ENCODE measurements around the gene ZNF57. TPM values are rescaled to one million over a fixed set of nuclear protein-coding genes. Genes with fewer than 3 reads are reported as not detected.

ZNF57 gene
- total and polyA plus RNA-seq, 2 of the 13 experiments (the other 11 are each of a cell fraction or from before 2014, with no cell fraction given): 6.6 to 17.5 TPM

DNA sequence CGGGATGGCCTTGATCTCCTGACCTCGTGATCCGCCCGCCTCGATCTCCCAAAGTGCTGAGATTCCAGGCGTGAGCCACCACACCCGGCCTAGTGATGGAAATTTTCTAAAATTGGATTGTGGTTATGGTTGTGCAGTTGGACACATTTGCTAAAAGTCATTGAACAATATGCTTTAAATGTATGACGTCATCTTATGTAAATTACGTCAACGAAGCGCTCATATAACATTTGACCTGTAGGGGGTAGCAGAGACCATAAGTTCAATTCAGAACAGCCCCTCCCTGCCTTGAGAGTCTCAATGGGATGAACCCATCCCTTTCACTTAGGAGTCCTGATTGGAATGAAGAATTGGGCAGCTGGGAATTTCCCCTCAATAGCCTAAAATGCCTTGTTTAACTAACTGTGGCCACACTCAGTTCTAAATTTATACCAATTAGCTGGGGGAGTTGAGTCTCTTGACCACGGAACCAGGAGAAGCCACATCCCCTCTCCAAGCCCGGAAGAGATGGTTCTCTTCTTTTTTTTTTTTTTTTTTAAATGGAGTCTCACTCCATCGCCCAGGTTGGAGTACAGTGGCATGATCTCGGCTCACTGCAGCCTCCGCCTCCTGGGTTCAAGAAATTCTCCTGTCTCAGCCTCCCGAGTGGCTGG lies 61.4 kb downstream of the ZNF57 start (continued):
- TF ChIP-seq, protein P1, sequence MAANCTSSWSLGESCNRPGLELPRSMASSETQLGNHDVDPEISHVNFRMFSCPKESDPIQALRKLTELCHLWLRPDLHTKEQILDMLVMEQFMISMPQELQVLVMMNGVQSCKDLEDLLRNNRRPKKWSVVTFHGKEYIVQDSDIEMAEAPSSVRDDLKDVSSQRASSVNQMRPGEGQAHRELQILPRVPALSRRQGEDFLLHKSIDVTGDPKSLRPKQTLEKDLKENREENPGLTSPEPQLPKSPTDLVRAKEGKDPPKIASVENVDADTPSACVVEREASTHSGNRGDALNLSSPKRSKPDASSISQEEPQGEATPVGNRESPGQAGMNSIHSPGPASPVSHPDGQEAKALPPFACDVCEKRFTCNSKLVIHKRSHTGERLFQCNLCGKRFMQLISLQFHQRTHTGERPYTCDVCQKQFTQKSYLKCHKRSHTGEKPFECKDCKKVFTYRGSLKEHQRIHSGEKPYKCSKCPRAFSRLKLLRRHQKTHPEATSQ (CRISPR knock-in tag; IDR thresholded peaks at IDR 0.05; ENCODE audit: borderline replicate concordance): no peak
- TF ChIP-seq PRPF4 (IDR thresholded peaks at IDR 0.05; ENCODE audit: low read depth, low read length, poor library complexity, severe bottlenecking) (no peak), SNRNP70 (IDR thresholded peaks at IDR 0.05; ENCODE audit: low read depth, low read length) (no peak), MEF2D (CRISPR knock-in tag; IDR thresholded peaks at IDR 0.05) (no peak), ZSCAN25 (CRISPR knock-in tag; IDR thresholded peaks at IDR 0.05) (no peak), ZNF713 (CRISPR knock-in tag; IDR thresholded peaks at IDR 0.05) (no peak), ATF1 (CRISPR knock-in tag; IDR thresholded peaks at IDR 0.05) (peak; percentile 91), ARID2 (CRISPR knock-in tag; IDR thresholded peaks at IDR 0.05; ENCODE audit: borderline replicate concordance) (no peak), HMGA1 (CRISPR knock-in tag; conservative IDR thresholded peaks at IDR 0.05) (no peak), ZNF83 (CRISPR knock-in tag; IDR thresholded peaks at IDR 0.05; ENCODE audit: borderline replicate concordance) (no peak), PHF8 (CRISPR knock-in tag; IDR thresholded peaks at IDR 0.05) (no peak), TRIM24 (CRISPR knock-in tag; IDR thresholded peaks at IDR 0.05) (no peak), ZNF335 (CRISPR knock-in tag; IDR thresholded peaks at IDR 0.05) (no peak), ZNF816 (CRISPR knock-in tag; IDR thresholded peaks at IDR 0.05; ENCODE audit: borderline replicate concordance) (no peak), ZNF761 (CRISPR knock-in tag; conservative IDR thresholded peaks at IDR 0.05) (no peak), RFX5 (IDR thresholded peaks at IDR 0.05; ENCODE audit: low read depth, low read length) (peak; percentile 56; the same call in 1 of the 2 replicates), ZFP82 (CRISPR knock-in tag; IDR thresholded peaks at IDR 0.05; ENCODE audit: borderline replicate concordance) (no peak), TBL1XR1 (IDR thresholded peaks at IDR 0.05; ENCODE audit: borderline replicate concordance, low read length, partially characterized antibody) (peak; percentile 72)
- TF ChIP-seq, protein P2, sequence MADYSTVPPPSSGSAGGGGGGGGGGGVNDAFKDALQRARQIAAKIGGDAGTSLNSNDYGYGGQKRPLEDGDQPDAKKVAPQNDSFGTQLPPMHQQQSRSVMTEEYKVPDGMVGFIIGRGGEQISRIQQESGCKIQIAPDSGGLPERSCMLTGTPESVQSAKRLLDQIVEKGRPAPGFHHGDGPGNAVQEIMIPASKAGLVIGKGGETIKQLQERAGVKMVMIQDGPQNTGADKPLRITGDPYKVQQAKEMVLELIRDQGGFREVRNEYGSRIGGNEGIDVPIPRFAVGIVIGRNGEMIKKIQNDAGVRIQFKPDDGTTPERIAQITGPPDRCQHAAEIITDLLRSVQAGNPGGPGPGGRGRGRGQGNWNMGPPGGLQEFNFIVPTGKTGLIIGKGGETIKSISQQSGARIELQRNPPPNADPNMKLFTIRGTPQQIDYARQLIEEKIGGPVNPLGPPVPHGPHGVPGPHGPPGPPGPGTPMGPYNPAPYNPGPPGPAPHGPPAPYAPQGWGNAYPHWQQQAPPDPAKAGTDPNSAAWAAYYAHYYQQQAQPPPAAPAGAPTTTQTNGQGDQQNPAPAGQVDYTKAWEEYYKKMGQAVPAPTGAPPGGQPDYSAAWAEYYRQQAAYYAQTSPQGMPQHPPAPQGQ (CRISPR knock-in tag; IDR thresholded peaks at IDR 0.05; ENCODE audit: borderline replicate concordance): no peak
- TF ChIP-seq, protein P3, sequence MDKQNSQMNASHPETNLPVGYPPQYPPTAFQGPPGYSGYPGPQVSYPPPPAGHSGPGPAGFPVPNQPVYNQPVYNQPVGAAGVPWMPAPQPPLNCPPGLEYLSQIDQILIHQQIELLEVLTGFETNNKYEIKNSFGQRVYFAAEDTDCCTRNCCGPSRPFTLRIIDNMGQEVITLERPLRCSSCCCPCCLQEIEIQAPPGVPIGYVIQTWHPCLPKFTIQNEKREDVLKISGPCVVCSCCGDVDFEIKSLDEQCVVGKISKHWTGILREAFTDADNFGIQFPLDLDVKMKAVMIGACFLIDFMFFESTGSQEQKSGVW (CRISPR knock-in tag; IDR thresholded peaks at IDR 0.05; ENCODE audit: borderline replicate concordance): no peak
- TF ChIP-seq, protein P4, sequence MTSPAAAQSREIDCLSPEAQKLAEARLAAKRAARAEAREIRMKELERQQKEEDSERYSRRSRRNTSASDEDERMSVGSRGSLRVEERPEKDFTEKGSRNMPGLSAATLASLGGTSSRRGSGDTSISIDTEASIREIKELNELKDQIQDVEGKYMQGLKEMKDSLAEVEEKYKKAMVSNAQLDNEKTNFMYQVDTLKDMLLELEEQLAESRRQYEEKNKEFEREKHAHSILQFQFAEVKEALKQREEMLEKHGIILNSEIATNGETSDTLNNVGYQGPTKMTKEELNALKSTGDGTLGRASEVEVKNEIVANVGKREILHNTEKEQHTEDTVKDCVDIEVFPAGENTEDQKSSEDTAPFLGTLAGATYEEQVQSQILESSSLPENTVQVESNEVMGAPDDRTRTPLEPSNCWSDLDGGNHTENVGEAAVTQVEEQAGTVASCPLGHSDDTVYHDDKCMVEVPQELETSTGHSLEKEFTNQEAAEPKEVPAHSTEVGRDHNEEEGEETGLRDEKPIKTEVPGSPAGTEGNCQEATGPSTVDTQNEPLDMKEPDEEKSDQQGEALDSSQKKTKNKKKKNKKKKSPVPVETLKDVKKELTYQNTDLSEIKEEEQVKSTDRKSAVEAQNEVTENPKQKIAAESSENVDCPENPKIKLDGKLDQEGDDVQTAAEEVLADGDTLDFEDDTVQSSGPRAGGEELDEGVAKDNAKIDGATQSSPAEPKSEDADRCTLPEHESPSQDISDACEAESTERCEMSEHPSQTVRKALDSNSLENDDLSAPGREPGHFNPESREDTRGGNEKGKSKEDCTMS (CRISPR knock-in tag; conservative IDR thresholded peaks at IDR 0.05): no peak
- TF ChIP-seq, protein P5, sequence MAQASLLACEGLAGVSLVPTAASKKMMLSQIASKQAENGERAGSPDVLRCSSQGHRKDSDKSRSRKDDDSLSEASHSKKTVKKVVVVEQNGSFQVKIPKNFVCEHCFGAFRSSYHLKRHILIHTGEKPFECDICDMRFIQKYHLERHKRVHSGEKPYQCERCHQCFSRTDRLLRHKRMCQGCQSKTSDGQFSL (CRISPR knock-in tag; IDR thresholded peaks at IDR 0.05): 0 out of 2 replicates have a peak, but pooled peaks have one; percentile 39
- TF ChIP-seq, protein P6, sequence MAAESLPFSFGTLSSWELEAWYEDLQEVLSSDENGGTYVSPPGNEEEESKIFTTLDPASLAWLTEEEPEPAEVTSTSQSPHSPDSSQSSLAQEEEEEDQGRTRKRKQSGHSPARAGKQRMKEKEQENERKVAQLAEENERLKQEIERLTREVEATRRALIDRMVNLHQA (CRISPR knock-in tag; IDR thresholded peaks at IDR 0.05): no peak
